K562 (cell line): ENCODE data around the gene CNTN5. TPM values are rescaled to one million over a fixed set of nuclear protein-coding genes. Genes with fewer than 3 reads are reported as not detected.

Source experiments
- ATAC-seq: fragments of 200-7000 bp; cut with Tn5 transposase; 3 replicates; pipeline ENCODE4 v1.9.1; 2020; ENCODE audit warnings: moderate library complexity
- BruUV-seq: library from RNA; stranded (reverse); fragments of 400-500 nt; replicated peaks from 2 replicates; lab custom pipeline; 2021; lab: Mats Ljungman, UMichigan
- CTCF ChIA-PET: fragments of 300-600 bp; formaldehyde crosslinking; extraction: SDS; loops from one replicate; lab custom pipeline; 2021; ENCODE audit warnings: low intra/inter-chr PET ratio; lab: Yijun Ruan, JAX
- POLR2A ChIA-PET: fragments of 300-600, 350-650 bp; sonication (Branson Sonifier 250); formaldehyde crosslinking; extraction: SDS; loops from one replicate; lab custom pipeline; 2021; ENCODE audit warnings: antibody characterized with exemption, inconsistent platforms; lab: Yijun Ruan, JAX
- DNase-seq, 4 experiments: peaks; one replicate each; pipeline versions ENCODE4 v3.0.0 to v3.0.0-alpha.2; 2011 to 2018; ENCODE audit warnings: low spot score in 3 of 4, mixed read lengths in 3 of 4; ENCODE audit errors: extremely low read depth in 1 of 4
- FAIRE-seq: peaks from 2 replicates; lab custom pipeline; 2011; peaks lifted over from hg19 to GRCh38; lab: Jason Lieb, UNC
- H2AFZ ChIP-seq: 2 replicates; pipeline ENCODE4 v1.6.0; 2011; ENCODE audit warnings: low read depth, low read length, control low read depth, inconsistent platforms
- H3K27ac ChIP-seq: fragments of 200-600 bp; 3 replicates; pipeline ENCODE4 v1.8.0; 2011; ENCODE audit warnings: low read depth, mild to moderate bottlenecking, control low read depth, inconsistent platforms, low read length, moderate library complexity, mixed read lengths; ENCODE audit errors: extremely low read depth
- H3K27me3 ChIP-seq, 2 experiments: fragments of 300-600 bp in 1 of 2; 2 replicates in 1 of 2; 3 replicates in 1 of 2; pipeline versions ENCODE4 v1.6.0 to v1.8.0; 2011; ENCODE audit warnings: inconsistent platforms in 2 of 2, low read length in 2 of 2, mild to moderate bottlenecking in 1 of 2, mixed read lengths in 1 of 2, moderate library complexity in 1 of 2; ENCODE audit not compliant: control insufficient read depth in 2 of 2, insufficient read depth in 2 of 2
- H3K36me3 ChIP-seq: fragments of 300-600 bp; 3 replicates; pipeline ENCODE4 v1.8.0; 2011; ENCODE audit warnings: mild to moderate bottlenecking, low read length, inconsistent platforms; ENCODE audit not compliant: control insufficient read depth, insufficient read depth
- H3K4me1 ChIP-seq, 2 experiments: fragments of 200-600 bp in 1 of 2; replicated peaks in 1 of 2; 2 replicates in 1 of 2; 3 replicates in 1 of 2; pipeline versions ENCODE4 v1.5.1 to v1.8.0; 2011; ENCODE audit warnings: inconsistent platforms in 2 of 2, low read length in 2 of 2, mild to moderate bottlenecking in 1 of 2, mixed read lengths in 1 of 2, moderate library complexity in 1 of 2; ENCODE audit not compliant: control insufficient read depth in 2 of 2, insufficient read depth in 2 of 2
- H3K4me2 ChIP-seq: 2 replicates; pipeline ENCODE4 v1.6.1; 2011; ENCODE audit warnings: low read length, control low read depth, inconsistent platforms, mixed read lengths; ENCODE audit not compliant: insufficient read depth
- H3K4me3 ChIP-seq: fragments of 200-600 bp; sonication (generic), shearing (Covaris generic); 2 replicates; pipeline ENCODE4 v1.5.1; 2016; ENCODE audit warnings: control low read depth, inconsistent platforms
- H3K79me2 ChIP-seq: fragments of 200-600 bp; 3 replicates; pipeline ENCODE4 v1.8.0; 2011; ENCODE audit warnings: low read length, inconsistent platforms; ENCODE audit not compliant: control insufficient read depth, insufficient read depth
- H3K9ac ChIP-seq, 2 experiments: 2 replicates each; pipeline versions ENCODE4 v1.6.0 to v1.6.1; 2011; ENCODE audit warnings: low read depth in 2 of 2, low read length in 2 of 2, control low read depth in 1 of 2, inconsistent platforms in 1 of 2, mild to moderate bottlenecking in 1 of 2, mixed read lengths in 1 of 2; ENCODE audit not compliant: insufficient read depth in 1 of 2
- H3K9me1 ChIP-seq: one replicate; pipeline ENCODE4 v1.6.0; 2011; ENCODE audit warnings: inconsistent platforms, mild to moderate bottlenecking, low read length, moderate library complexity; ENCODE audit not compliant: control insufficient read depth, insufficient read depth
- H3K9me3 ChIP-seq: replicated peaks from 2 replicates; pipeline ENCODE4 v1.5.1; 2011; ENCODE audit warnings: low read depth, low read length, inconsistent platforms; ENCODE audit not compliant: control insufficient read depth, insufficient read depth
- H4K20me1 ChIP-seq: replicated peaks from 2 replicates; pipeline ENCODE4 v1.6.1; 2011; ENCODE audit warnings: low read length, inconsistent platforms, mixed read lengths; ENCODE audit not compliant: control insufficient read depth, insufficient read depth
- ARID2 ChIP-seq: fragments of 450-650 bp; IDR thresholded peaks from 2 replicates; pipeline ENCODE4 v1.6.1; 2017; ENCODE audit warnings: antibody characterized with exemption, mild to moderate bottlenecking
- CHD1 ChIP-seq: fragments of 200-600 bp; sonication (generic); IDR thresholded peaks from one replicate; pipeline ENCODE4 v1.6.1; 2012; ENCODE audit warnings: mild to moderate bottlenecking, moderate library complexity, low read length, inconsistent platforms
- HDAC8 ChIP-seq: fragments of 450-650 bp; IDR thresholded peaks from 2 replicates; pipeline ENCODE4 v1.6.1; 2016; ENCODE audit warnings: mild to moderate bottlenecking, missing genetic modification characterization, moderate library complexity, missing compliant biosample characterization
- MCM3 ChIP-seq: fragments of 450-650 bp; IDR thresholded peaks from 2 replicates; pipeline ENCODE4 v1.6.1; 2016
- NCOA1 ChIP-seq: fragments of 450-650 bp; IDR thresholded peaks from 2 replicates; pipeline ENCODE4 v1.6.1; 2016; ENCODE audit warnings: low read depth
- RREB1 ChIP-seq: fragments of 250-450 bp; sonication (Bioruptor Pico); IDR thresholded peaks from 2 replicates; pipeline ENCODE4 v1.4.0; 2020
- ZNF354B ChIP-seq: fragments of 250-450 bp; sonication (Bioruptor Pico); IDR thresholded peaks from 2 replicates; pipeline ENCODE4 v1.4.0; 2020
- WGBS: fragments of 100-300 bp; shearing (Covaris generic); methylation state at CpG from one replicate; pipeline ENCODE4 v1.1.6; 2016; ENCODE audit warnings: low coverage, mixed read lengths; ENCODE audit not compliant: insufficient coverage; ENCODE audit errors: missing lambda C conversion rate; 5-methylcytosine and 5-hydroxymethylcytosine counted together
- in situ Hi-C: fragments of 300-500 bp; cut with MboI; formaldehyde crosslinking; loops from 4 replicates; pipeline ENCODE4 v1.15.0; 2018; ENCODE audit warnings: inconsistent platforms, mixed read lengths
- intact Hi-C: fragments of 100-400 bp; cut with micrococcal nuclease; formaldehyde crosslinking; loops from 2 replicates; pipeline ENCODE4 v1.14.2; 2022
- polyA plus RNA-seq, 8 experiments: library from polyadenylated mRNA; depleted of rRNA in 4 of 8; stranded (reverse) in 5 of 8; unstranded in 3 of 8; fragments of >200 nt; fragmentation: Nextera tagmentation in 2 of 8; fragmentation: Illumina TruSeq in 1 of 8; extraction: Ambion mirVana in 2 of 8; extraction: Trizol in 1 of 8; gene quantifications; 2 replicates each; pipeline versions ENCODE4 v1.2.1 to v1.2.3, GENCODE V29; 2011 to 2014; ENCODE audit warnings: inconsistent platforms in 1 of 8, missing spikeins in 1 of 8
- total RNA-seq, 7 experiments: library from RNA; depleted of rRNA in 6 of 7; stranded (reverse); fragments of >200 nt in 6 of 7; fragmentation: Illumina TruSeq in 2 of 7; extraction: Trizol in 2 of 7; gene quantifications; 2 replicates each; pipeline versions ENCODE4 v1.2.1 to v1.2.3, GENCODE V29; 2011 to 2021; ENCODE audit warnings: low replicate concordance in 1 of 7
- TF ChIP-seq, protein P1 (sequence below): fragments of 250-450 bp; sonication (Bioruptor Pico); IDR thresholded peaks from 2 replicates; pipeline ENCODE4 v1.8.0; 2022; ENCODE audit warnings: inconsistent platforms

The CNTN5 gene
- total and polyA plus RNA-seq, 9 of the 15 experiments (the other 6 are each of a cell fraction or from before 2014, with no cell fraction given) = 0.03 TPM; not detected in 8

DNA sequence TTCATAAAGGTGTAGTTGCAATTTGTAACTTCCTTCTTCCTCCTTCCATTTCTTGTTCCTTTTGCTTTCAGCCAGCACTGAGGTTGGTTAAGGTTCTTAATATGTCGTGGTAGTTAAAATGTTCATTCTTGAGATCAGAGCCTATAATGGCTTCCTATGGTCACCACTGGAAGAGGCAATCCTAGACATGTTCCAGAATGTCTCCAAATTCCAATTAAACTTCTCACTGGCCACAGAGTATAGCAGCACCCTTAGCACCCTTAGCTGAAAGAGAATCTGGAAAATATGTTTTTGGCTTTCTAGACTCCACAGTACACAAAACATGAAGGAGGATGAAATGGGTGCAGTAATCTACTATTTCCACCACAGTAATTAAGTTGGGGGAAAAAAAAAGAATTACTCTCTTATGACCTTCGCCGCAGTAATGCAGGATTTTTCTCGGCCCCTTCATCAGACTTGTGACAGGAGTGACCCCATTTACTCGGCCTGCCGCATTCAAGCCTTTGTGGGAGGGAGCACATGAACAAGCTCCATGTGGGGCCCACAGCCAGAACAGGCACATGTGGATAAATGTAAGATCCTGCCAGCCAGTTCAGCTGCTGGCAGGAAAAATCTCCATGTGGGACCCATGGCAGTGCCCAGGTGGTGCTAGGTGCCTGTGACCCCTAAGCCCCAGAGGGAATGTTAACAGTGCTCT is 1317.5 kb downstream of the CNTN5 start (continued):
- no peak for TF ChIP-seq RREB1 (CRISPR knock-in tag)

DNA sequence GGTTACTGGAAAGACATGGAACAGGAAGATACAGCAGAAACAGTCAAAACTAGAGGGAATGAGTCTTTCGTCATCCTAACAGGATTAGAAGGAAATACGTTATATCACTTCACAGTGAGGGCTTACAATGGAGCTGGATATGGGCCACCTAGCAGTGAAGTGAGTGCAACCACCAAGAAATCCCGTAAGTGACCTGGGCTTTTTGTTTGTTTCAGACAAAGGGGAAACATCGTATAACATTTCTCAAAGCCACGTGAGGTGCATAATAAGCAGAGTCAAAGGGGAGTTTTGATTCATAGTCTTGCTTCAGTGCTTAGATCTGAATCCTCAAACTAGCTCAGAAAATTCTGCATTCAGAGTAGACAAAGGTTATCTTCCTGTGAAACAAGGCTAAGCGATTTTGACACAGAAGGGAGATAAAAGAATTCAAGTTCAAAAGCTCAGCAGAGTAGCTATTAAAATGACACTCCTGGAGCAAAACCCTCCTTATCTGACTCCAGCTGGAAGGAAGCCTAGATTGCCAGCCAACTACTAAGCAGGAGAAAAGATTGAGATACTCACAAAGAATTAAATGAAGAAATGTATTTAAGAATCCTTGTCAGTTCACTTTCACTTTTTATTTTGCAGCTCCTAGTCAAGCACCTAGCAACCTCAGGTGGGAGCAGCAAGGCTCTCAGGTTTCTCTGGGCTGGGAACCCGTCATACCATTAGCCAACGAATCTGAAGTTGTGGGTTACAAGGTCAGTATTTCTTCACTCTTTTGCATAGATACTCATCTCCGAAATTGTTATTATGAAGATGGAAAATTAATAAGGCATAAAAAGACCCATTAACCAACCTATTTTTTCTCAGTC is 1319.9 kb downstream of the CNTN5 start:
- Histone ChIP-seq H3K36me3 (no peaks in the 10 kb centered on the region), H3K4me3 (no peak overlapping the region), H4K20me1 (no peaks in the 10 kb centered on the region), H3K9me3 (no peaks in the 10 kb centered on the region), H3K4me1 (no peaks in the 10 kb centered on the region), H2AFZ (no peak overlapping the region), H3K9me1 (no peaks in the 10 kb centered on the region), H3K27me3 (no peaks in the 10 kb centered on the region), H3K4me2 (no peak overlapping the region), H3K27ac (no peak overlapping the region), H3K79me2 (no peaks in the 10 kb centered on the region), H3K9ac (no peak overlapping the region)
- CTCF ChIA-PET = no interaction called here
- intact Hi-C loops (no loop called here), in situ Hi-C loops (no loop called here)
- POLR2A ChIA-PET = no interaction called here
- WGBS = under 1% methylated on average over 9 of the region's 9 CpGs
- FAIRE-seq (no peak), ATAC-seq (no peak), DNase-seq (no peak)
- BruUV-seq = no TSS peak
- TF ChIP-seq MCM3 = no peak
- TF ChIP-seq CHD1 = no peak
- no peak for TF ChIP-seq ARID2
- no peak for TF ChIP-seq HDAC8 (tag)
- no peak for TF ChIP-seq NCOA1
- TF ChIP-seq, protein P1, sequence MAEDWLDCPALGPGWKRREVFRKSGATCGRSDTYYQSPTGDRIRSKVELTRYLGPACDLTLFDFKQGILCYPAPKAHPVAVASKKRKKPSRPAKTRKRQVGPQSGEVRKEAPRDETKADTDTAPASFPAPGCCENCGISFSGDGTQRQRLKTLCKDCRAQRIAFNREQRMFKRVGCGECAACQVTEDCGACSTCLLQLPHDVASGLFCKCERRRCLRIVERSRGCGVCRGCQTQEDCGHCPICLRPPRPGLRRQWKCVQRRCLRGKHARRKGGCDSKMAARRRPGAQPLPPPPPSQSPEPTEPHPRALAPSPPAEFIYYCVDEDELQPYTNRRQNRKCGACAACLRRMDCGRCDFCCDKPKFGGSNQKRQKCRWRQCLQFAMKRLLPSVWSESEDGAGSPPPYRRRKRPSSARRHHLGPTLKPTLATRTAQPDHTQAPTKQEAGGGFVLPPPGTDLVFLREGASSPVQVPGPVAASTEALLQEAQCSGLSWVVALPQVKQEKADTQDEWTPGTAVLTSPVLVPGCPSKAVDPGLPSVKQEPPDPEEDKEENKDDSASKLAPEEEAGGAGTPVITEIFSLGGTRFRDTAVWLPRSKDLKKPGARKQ (CRISPR knock-in tag) = no peak
- no peak for TF ChIP-seq ZNF354B (CRISPR knock-in tag)
